Stimulated activated CD4-positive, alpha-beta T cell treated with anti-CD3 and anti-CD28 coated beads, Interleukin-12 subunit alpha, Interleukin-12 subunit beta, amount 100 ng/mL, for 24 hours (primary cell): ENCODE results near the gene ATAD2B.

ENCODE experiments used
- DNase-seq, 2 experiments: peaks; one replicate each; pipeline ENCODE4 v3.0.0-alpha.2; 2020; ENCODE audit warnings: low read depth in 2 of 2

ATAD2B gene

DNA sequence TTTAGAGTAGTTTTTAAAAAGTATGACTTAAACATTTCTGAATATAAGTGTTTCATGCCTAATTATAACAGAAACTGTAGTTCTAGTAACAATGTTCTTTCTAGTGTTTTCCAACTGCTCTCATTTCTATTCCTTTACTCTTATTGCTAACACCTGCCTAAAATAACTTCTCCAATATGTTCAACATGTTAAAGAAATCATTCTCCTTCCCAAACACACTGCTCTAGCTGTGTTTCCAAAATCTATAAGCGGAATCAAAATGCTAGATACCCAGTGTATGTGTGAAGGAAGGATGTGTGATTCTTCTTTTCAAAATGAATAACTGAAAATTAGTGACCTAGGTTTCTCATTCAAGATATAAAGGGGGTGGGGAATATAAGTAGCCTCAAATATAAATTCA, 89.1 kb downstream of the ATAD2B start:
- DNase-seq: no peak

DNA sequence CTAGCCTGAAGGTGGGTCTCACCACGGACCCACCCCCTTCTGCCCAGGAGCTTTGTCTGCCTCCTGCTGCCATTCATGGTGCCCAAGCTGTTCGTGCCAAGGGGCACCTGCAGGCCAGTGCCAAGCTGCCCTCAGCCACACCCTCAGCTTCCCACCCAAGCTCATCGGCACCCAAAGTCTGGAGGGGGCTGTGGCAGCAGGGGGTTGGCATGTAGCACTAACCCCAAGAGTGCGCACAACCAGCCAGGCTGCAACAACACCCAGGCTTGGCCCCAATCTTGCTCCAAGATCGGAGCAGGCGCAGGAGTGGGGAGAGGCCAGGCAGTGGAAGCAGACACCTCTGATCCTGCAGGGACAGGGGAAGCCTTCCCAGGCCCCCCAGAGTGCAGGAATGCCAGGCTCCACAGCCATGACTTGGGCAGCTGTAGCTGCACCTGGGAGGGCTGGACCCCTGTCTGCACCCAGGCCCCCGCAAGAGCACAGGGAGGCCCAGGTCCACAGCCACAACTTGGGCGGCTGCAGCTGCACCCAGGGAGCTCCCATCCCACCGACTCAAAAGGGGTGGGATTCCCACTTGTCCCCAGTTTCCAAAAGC, 89.9 kb downstream of the ATAD2B start:
- no peak for DNase-seq

DNA sequence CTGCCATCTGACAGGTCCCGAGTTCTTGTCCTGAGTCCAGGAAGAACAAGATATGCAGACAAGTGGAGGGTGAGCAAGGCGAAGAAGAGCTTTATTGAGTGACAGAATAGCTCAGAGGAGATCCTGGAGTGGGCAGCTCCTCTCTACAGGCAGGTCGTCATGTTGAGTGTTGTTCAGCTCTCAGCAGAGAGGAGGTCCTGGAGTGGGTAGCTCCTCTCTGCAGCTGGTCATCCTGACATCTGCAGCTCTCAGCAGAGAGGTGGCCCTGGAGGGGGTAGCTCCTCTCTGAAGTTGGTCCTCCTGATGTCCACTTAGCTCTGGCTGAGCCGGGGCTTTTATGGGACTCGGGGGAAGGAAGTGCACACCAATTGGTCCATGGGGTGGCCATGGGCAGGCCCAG, 90.4 kb downstream of the ATAD2B start:
- DNase-seq: no peak

DNA sequence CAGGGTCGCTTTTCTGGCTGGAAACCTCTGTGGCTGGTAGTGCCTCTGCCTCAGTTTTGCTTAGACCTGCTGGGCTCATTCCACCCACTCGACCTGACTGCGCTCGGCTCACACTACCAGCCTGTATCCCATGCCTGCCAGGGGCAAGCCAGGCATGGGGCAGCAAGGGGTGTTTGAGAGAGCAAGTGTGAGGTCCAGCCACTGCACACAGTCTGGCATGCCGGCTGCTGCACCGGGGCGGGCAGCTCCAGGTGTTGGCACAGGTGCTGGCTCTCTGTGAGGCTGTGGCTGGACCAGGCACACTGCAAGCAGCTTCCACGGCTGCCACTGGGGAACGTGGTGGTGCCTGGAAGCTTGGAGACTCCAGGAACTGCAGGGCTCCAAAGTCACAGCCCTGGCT, 90.9 kb downstream of the ATAD2B start:
- DNase-seq: no peak

DNA sequence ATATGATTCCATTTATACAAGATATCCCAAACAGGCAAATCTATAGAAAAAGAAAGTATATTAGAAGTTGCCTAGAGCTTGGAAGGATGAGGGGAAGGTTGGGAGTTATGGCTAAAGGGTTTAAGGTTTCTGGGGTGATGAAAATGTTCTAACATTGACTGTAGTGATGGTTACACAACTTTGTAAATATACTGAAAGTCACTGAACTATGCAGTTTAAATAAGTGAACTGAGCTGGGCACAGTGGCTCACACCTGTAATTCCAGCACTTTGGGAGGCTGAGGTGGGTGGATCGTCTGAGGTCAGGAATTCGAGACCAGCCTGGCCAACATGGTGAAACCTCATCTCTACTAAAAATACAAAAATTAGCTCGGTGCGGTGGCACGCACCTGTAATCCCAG, 91.5 kb downstream of the ATAD2B start:
- DNase-seq: no peak

DNA sequence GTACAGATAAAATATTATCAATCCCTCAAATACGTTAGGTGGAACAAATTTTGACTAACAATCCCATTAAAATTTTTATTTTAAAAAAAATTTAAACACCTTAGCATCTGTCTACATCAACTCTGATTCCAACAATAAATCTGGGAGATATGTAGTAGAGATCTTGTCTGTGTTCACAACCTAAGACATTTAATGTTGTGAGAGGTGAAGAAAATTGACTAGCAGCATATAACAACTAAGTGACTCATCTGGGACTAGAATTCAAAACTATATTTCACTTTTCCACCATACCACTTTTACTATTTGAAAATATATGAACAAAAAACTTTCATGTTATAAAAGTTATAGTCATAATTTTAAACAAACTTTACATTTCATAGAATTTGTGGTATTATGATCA, 97.9 kb downstream of the ATAD2B start:
- DNase-seq: no peak

DNA sequence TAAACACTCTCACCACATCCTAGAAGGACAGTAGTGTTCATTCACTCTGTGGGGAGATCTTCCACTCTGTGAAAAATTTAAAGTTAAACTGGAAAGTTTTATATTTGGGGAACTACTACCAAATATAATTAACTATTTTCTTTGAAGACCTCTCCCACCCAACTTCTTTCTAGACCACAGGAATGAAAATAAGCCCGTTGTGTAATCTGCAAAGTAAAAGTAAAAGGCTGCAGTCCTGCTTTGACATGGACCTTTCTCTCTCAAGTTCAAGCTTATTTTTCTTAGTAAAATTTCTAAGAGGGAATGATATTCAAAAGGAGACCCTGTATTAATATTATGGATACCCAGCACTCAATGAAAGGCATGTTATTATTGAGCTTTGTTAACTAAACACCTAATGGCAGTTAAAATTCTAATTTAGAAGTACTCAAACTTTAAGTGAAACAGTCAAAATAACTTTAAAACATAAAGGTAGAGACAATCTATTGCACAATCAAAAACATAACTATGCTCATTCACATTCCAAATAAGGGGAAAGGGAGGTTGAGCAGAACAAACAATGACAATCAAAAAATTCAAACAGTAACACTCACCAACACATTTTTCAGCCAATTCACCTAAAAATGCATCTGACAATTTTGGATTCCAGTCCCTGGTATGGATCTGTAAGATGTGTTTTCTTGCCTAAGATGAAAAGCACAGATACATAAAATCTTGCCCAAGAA, 98.5 kb downstream of the ATAD2B start:
- no peak for DNase-seq

DNA sequence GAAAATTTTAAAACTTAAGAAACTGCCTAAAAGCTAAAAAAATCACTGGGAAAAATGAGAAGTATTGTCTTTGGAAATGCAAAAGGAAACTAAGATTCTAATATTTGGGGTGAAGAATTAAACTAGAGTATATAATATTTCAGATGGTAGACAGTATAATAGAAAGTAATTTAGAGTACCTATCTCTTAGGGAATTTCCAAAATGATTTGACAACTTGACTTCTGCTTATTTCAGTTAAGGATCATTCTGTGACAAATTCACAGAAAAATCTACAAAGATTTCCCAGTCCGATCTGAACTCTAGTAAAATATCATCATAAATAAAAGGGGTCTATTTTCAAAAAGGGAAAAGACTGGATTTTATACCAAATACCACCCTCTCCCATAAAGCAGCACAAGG, 99.6 kb downstream of the ATAD2B start:
- DNase-seq: no peak

DNA sequence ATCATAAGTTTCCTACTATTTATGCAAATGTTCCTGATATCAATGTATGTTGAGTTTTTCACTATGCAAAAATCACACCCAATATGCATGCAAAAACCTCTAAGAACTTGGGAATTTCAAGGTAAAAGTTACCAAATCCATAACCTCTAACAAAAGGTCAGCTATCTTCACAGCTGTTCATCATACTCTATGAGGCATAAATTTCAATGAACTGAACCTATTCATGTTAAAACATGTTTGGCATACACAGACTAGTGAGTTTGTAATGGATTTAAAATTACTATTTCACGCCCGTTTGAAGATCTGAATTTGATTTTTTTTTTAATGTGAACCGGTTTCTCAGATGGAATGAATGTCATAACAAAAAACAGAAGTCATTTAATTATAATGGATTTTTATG, 100.2 kb downstream of the ATAD2B start:
- no peak for DNase-seq

DNA sequence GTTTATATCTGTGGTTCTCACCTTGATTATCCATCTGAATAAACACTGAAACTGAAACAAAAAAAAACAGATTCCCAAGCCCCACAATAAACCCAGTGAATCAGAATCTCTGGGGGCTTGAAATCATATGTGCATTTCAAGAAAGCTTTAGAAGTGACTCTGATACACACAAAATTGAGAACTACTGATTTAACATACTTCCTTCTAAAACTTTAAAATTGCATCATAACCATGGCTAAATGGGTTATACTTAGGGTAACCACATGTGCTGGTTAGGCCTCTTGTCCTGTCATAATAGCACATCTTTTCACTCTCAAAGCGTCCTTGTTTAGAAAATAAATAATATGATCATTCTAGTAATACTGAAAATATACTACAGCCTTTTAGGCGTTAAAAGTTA, 100.9 kb downstream of the ATAD2B start:
- no peak for DNase-seq

DNA sequence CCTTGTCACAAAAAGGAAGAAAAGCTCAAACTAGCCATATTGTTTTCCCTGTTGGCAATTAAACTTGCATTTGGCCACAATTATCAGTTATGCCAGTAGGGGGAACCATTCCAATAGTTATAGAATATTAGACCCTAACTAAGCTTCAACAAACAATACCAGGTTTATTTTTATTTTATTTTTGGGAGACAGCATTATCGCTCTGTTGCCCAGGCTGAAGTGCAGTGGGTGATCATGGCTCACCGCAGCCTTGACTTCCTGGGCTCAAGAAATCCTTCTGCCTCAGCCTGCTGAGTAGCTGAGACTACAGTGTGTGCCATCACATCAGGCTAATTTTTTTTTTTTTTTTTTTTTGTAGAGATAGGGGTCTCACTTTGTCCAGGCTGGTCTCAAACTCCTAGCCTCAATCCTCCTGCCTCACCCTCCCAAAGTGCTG, 102.1 kb downstream of the ATAD2B start:
- DNase-seq: no peak

DNA sequence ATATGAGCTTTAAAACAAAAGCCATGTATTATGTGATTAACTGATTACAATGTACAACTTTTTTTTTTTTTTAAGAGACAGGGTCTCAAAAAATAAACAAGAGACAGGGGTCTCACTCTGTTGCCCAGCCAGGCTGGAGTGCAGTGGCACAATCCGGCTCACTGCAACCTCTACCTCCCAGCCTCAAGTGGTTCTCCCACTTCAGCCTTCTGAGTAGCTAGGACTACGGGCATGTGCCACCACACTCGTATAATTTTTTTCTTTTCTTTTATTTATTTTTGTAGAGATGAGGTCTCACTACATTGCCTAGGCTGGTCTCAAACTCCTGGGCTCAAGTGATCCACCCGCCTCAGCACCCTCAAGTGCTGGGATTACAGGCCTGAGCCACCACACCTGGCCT, 103.1 kb downstream of the ATAD2B start:
- no peak for DNase-seq

DNA sequence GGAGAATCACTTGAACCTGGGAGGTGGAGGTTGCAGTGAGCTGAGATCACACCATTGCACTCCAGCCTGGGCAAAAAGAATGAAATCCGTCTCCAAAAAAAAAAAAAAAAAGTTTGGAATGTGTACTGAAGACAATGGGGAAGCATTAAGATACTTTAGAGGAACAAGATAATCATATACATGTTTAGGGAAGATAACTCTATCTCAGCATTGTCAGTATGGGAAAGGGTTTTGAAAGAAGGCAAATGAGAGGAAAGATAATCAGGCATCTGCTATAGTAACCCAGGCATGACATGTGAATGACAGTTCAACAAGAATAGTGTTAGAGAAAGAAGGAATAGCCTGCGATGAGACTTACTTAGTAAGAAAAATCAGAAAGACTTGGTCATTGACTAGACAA, 112.0 kb downstream of the ATAD2B start:
- DNase-seq: no peak

DNA sequence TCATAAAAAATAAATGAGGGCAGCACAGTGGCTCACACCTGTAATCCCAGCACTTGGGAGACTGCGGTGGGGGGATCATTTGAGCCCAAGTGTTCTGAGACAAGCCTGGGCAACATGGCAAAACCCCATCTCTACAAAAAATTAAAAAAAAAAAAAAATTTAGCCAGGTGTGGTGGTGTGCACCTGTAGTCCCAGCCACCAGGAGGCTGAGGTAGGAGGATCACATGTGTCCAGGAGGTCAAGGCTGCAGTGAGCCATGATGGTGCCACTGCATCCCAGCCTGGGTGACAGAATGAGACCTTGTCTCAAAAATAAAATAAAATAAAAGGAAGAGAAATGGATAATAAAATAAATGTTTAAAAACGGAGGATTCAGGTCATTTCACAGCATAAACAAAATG, 113.5 kb downstream of the ATAD2B start:
- DNase-seq: no peak

DNA sequence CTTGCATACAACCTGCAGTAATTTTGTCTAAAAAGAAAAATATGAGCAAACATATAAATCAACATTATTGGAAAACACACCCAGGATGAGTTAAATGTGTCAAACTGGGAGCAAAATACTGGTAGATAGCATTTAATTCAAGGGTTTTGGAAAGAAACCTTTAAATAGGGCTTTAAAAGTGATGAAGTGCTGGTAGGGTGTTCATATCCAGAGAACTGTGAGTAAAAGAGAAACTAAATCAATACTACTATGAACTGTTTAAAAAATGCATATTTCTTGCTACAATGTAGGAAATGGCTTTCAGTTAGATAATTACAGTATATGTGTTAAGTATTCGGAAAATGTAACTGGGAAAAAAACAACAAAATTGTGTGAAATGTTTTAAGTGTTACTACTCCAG, 117.8 kb downstream of the ATAD2B start:
- no peak for DNase-seq

DNA sequence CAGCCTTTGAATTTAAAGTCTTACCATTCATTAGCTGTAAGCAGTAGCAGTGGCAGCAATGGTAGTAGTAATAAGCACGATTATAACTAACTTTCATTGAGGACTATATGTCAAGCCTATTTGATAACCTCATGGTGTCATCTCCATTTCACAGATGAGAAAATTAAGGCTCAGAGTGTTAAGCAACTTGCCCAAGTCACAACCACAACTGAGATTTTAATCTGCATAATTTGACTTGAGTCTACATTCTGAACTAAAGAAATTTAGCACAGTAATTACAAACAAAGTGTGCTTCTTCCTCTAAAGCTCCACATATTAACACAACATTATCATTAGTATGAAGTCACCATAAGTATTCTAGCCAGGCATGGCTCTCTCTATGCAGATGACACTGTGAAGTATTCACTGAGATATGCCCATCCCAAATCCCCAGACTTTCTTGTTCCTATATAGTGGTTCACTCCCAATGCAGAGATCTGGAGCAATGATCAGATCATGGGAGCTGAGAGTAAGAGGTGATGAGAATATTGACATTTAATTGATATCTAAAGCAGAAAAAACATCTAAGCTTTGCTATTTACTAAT, 120.2 kb downstream of the ATAD2B start:
- DNase-seq: no peak

DNA sequence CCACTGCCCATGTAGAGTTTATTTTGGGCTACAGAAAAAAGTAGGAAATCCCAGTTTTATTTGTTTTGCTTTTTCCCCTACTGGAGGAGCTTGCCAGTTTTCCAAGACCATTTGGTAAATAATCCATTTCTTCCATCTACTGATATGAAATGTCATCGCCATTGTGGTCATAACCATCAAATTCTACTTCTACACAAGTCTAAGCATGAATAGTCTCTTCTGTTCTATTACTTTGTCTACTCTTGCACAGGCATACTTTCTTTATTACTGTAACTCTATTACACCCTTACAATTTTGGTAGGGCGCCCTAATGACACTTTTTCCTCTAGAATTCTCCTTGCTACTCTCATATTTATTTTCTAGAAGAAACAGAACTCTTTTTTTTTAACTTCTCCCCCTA, 120.7 kb downstream of the ATAD2B start:
- DNase-seq: no peak

DNA sequence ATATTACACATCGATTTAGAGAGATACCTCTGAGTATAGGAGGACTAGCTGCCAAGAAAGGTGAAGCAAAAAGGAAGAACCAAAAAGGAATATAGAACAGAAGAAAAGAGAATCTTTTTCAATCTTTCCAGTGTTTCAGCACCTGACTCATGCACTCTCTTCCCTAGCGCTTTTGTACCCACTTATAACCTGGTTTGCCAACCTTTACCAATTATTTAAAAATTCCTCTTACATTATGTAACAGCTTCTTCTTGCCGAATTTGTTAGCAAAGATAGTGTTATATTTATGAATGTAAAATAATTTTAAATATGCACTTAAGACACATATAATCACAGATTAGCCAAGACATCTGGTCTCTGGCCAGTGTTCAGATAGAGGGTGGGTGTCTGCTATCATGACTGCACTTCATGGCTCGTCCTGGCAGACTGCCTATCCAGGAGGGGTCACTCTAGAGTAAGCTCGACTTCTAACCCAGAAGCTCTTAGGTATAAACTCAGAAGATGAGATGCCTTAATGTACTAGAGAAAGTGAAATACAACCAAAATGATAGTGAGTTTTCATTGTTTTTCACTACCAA, 122.9 kb downstream of the ATAD2B start:
- DNase-seq: no peak

DNA sequence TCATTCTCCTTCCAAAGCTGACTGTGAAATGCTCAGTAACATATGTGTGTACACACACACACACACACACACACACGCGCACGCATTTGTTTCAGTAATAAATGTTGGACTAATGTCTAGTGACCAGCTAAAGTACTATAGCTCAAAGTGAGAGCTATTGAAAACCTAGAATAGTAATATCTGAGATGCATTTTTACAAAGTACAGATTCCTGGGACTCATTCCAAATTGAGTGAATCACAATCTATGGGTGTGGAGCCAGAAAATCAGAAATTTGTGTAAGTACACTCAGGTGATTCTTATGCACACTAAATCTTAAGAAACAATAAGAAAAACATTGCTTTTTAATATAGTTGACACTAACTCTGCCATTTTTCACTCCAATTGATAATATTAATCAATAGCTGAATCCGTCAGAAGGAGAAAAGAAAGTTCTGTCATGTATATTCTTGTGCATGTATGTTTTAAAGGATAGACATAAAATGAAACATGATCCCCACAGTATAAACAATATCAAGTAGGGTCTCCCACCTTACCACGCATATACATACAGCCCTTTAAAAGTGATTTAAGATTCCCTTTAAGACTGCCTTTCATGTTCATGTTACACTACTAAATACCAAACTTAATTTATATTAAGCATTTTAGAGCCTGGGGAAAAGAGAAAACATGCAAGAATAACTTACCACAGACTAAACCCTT, 123.5 kb downstream of the ATAD2B start:
- no peak for DNase-seq

DNA sequence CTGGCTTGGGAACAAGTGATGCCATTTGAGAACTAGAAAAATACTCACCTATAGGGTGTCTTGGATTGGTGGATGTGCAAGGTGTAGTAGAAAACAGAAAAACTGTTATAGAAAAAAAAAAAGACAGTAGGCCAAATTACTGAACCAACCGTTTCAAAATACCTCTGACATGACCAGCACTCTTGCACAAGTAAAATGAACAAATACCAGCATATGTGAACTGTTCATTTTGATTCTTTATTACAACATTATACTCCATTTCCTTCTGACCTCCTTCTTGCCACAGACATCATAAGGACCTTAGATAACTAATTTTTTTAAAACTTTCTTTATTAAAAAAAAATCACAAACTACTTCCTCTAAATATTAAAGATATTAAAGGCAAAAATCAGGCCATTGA, 125.5 kb downstream of the ATAD2B start:
- no peak for DNase-seq

DNA sequence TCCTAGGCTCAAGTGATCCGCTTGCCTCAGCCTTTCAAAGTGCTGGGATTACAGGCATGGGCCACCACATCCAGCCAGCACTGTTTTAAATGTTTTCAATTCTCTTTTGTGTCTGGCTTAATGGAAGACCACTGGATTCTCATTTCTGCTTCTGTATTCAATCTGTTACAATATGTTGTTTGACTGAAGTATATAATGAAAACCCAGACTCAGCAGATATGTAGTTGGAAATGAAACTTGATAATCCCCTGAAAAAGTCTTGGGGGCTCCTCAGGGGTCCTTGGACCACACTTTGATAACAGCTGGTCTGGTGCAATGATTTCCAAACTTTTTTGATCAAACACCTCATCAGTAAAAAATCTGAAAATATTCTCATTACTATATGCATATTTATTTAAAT, 132.7 kb downstream of the ATAD2B start:
- DNase-seq: no peak

DNA sequence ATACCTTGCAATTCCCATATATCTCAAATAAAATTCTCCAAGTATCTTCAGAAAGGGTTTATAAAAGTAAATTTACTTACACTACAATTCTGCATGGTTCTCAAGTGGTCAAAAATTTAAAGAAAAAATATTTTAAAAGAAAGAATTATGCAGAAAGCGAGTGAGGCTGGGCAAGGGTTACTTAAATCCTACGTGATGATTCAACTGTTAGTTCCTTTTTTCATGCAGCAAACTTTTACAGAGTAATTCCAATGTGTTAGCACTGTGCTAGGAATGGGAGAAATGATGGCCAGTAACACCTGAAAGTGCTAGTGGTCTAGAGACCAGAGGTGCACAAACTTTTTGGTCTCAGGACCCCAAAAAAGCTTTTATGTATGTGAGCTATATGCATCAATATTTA, 133.4 kb downstream of the ATAD2B start:
- no peak for DNase-seq

DNA sequence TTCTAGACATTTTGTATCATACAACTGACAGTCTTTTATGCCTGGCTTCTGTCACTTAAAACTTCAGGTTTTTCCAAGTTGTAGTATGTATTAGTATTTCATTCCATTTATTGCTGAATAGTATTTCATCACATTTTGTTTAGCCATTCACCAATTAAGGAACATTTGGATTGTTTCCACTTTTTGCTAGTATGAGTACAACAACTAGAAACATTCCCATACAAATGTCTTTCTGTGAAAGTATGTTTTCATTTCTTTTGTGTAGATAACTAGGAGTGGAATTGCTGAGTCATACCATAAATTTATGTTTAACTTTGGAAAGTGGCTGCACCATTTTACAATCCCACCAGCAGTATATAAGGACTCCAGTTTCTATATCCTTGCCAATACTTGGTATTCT, 135.9 kb downstream of the ATAD2B start:
- no peak for DNase-seq
